ENCODE data around the gene VTCN1. TPM values are rescaled to one million over a fixed set of nuclear protein-coding genes. Genes with fewer than 3 reads are reported as not detected.

Gene VTCN1
- total and polyA plus RNA-seq, 2 of the 8 experiments (the other 6 are each of a cell fraction or from before 2014, with no cell fraction given), result 0.32 TPM; not detected in 1

GRCh38 chr1:117205368-117205767 is 5.4 kb downstream of the VTCN1 start:
- no peak overlapping the region for H4K91ac ChIP-seq (replicated peaks; ENCODE audit: insufficient read length, low read length)
- no peak overlapping the region for H3K4me3 ChIP-seq (ENCODE audit: extremely low read depth in 1 of 4, insufficient read depth in 2 of 4, low read depth in 3 of 4, low read length in 4 of 4)
- H2BK120ac ChIP-seq (replicated peaks; ENCODE audit: low read depth, low read length), result no peak overlapping the region
- no peak overlapping the region for H2BK5ac ChIP-seq (ENCODE audit: low read depth, low read length)
- H3K4me1 ChIP-seq (replicated peaks in 1 of 4; ENCODE audit: control insufficient read depth in 3 of 4, insufficient read depth in 4 of 4, low read length in 3 of 4), result peaks cover 0 to 3% (median 1%) of the 10 kb centered on the region in 4 experiments; a peak in 3 of 7 replicates
- no peak overlapping the region for H3K9ac ChIP-seq (replicated peaks in 1 of 4; ENCODE audit: extremely low read depth in 1 of 4, low read depth in 3 of 4, low read length in 3 of 4)
- no peak overlapping the region for H2BK20ac ChIP-seq (ENCODE audit: low read length)
- H3K36me3 ChIP-seq (ENCODE audit: control insufficient read depth in 2 of 4, insufficient read depth in 4 of 4, low read length in 3 of 4), result no peaks in the 10 kb centered on the region
- no peak overlapping the region for H2BK15ac ChIP-seq (ENCODE audit: low read length)
- H3K4me2 ChIP-seq (ENCODE audit: insufficient read depth in 1 of 2, low read depth in 2 of 2, low read length in 2 of 2), result no peak overlapping the region
- 70% methylated on average over 2 of the region's 2 CpGs; no CpG with 5 or more reads in 1 of the 2 experiments for WGBS, 2 experiments (ENCODE audit: extremely low coverage in 1 of 2, insufficient coverage in 1 of 2, insufficient read length in 1 of 2, insufficient replicate concordance in 2 of 2, low coverage in 1 of 2, low lambda C conversion rate in 2 of 2, missing lambda C conversion rate in 1 of 2)
- no peaks in the 10 kb centered on the region for H3K23me2 ChIP-seq (ENCODE audit: low read depth, low read length)
- no peaks in the 10 kb centered on the region for H4K20me1 ChIP-seq (replicated peaks in 1 of 2; ENCODE audit: control insufficient read depth in 1 of 2, insufficient read depth in 2 of 2, low read length in 2 of 2)
- H3K14ac ChIP-seq (ENCODE audit: insufficient read length), result no peak overlapping the region
- no peak overlapping the region for H3K27ac ChIP-seq (ENCODE audit: low read depth, low read length)
- no peak overlapping the region for H3K18ac ChIP-seq (ENCODE audit: extremely low read depth, low read length)
- DNase-seq (ENCODE audit: low read depth in 1 of 2, low spot score in 2 of 2) (no peak), FAIRE-seq (no peak)
- no peaks in the 10 kb centered on the region for H3K79me1 ChIP-seq (ENCODE audit: low read depth, low read length)
- H3K23ac ChIP-seq (ENCODE audit: insufficient read length), result no peak overlapping the region
- H4K8ac ChIP-seq (ENCODE audit: extremely low read depth, insufficient read depth, low read length), result no peak overlapping the region
- H2AFZ ChIP-seq (ENCODE audit: low read length), result no peak overlapping the region
- H4K5ac ChIP-seq (ENCODE audit: insufficient read length, low read depth, low read length), result no peak overlapping the region
- H3K9me3 ChIP-seq (ENCODE audit: insufficient read depth in 2 of 2, low read depth in 1 of 2, low read length in 1 of 2), result no peaks in the 10 kb centered on the region
- H3K4ac ChIP-seq (replicated peaks; ENCODE audit: insufficient read length, low read depth, low read length), result no peak overlapping the region
- no peaks in the 10 kb centered on the region for H3K79me2 ChIP-seq (ENCODE audit: control insufficient read depth in 1 of 2, insufficient read depth in 2 of 2, low read length in 2 of 2)
- no peaks in the 10 kb centered on the region for H3K27me3 ChIP-seq (replicated peaks in 1 of 4; ENCODE audit: control insufficient read depth in 3 of 4, extremely low read depth in 1 of 4, insufficient read depth in 3 of 4, low read length in 3 of 4)
- H3K56ac ChIP-seq (replicated peaks; ENCODE audit: insufficient read length, low read depth, low read length), result no peak overlapping the region
- POLR2A ChIA-PET (ENCODE audit: partially characterized antibody), result interaction anchor here (0.6 kb wide), 1 partner anchor 96 kb away, joined by 3 read pairs; no protein-coding TSS in a partner anchor
- no peak overlapping the region for H2BK12ac ChIP-seq (ENCODE audit: low read depth, low read length)
- H2AK5ac ChIP-seq (ENCODE audit: low read depth, low read length), result no peak overlapping the region
- CTCF ChIA-PET (ENCODE audit: partially characterized antibody), result interaction anchor here (0.6 to 2.3 kb wide), 3 partner anchors 79 to 313 kb away, joined by 3 to 10 read pairs (median 3); no protein-coding TSS in a partner anchor
- TF ChIP-seq GABPA (IDR thresholded peaks at IDR 0.05; ENCODE audit: borderline replicate concordance, insufficient read depth, low read length) (no peak), SP2 (IDR thresholded peaks at IDR 0.05; ENCODE audit: low read length) (no peak), RAD21 (IDR thresholded peaks at IDR 0.05 in 1 of 2, conservative IDR thresholded peaks at IDR 0.05 in 1 of 2; ENCODE audit: low read depth in 2 of 2, low read length in 2 of 2) (no peak), SUZ12 (IDR thresholded peaks at IDR 0.05; ENCODE audit: low read length) (no peak), CBX8 (IDR thresholded peaks at IDR 0.05; ENCODE audit: borderline replicate concordance, low read depth, low read length) (no peak), SP4 (IDR thresholded peaks at IDR 0.05; ENCODE audit: low read length) (no peak), CTBP2 (IDR thresholded peaks at IDR 0.05; ENCODE audit: borderline replicate concordance, insufficient read depth, insufficient read length, low read length) (no peak), NRF1 (IDR thresholded peaks at IDR 0.05; ENCODE audit: low read depth, low read length) (no peak), CHD1 (IDR thresholded peaks at IDR 0.05; ENCODE audit: low read depth, low read length) (no peak)
- TF ChIP-seq, protein P1, sequence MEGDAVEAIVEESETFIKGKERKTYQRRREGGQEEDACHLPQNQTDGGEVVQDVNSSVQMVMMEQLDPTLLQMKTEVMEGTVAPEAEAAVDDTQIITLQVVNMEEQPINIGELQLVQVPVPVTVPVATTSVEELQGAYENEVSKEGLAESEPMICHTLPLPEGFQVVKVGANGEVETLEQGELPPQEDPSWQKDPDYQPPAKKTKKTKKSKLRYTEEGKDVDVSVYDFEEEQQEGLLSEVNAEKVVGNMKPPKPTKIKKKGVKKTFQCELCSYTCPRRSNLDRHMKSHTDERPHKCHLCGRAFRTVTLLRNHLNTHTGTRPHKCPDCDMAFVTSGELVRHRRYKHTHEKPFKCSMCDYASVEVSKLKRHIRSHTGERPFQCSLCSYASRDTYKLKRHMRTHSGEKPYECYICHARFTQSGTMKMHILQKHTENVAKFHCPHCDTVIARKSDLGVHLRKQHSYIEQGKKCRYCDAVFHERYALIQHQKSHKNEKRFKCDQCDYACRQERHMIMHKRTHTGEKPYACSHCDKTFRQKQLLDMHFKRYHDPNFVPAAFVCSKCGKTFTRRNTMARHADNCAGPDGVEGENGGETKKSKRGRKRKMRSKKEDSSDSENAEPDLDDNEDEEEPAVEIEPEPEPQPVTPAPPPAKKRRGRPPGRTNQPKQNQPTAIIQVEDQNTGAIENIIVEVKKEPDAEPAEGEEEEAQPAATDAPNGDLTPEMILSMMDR (IDR thresholded peaks at IDR 0.05; ENCODE audit: control extremely low read depth in 1 of 3, insufficient read depth in 1 of 3, low read depth in 1 of 3, low read length in 3 of 3), result no peak

Data from H1 (cell line).